ENCODE results near the gene KIR2DL3. TPM values are rescaled to one million over a fixed set of nuclear protein-coding genes. Genes with fewer than 3 reads are reported as not detected.
"Not testable (repeated sequence)": the region's sequence is repeated elsewhere in the genome, so short reads cannot be mapped to it uniquely, and the experiment has no call there.

Gene KIR2DL3
- total and polyA plus RNA-seq, 3 experiments from 2014 or later, result 0.29 to 5.2 TPM; not detected in 1

- H3K36me3 Mint-ChIP-seq; POLR2A ChIA-PET; H3K27ac ChIP-seq (ENCODE audit: low read depth, low read length); H3K36me3 ChIP-seq (ENCODE audit: insufficient read depth, low read length); H3K27me3 ChIP-seq (ENCODE audit: insufficient read depth, low read length, poor library complexity, severe bottlenecking); CTCF ChIA-PET; H3K27ac Mint-ChIP-seq; H3K9me3 Mint-ChIP-seq; H3K4me1 ChIP-seq (ENCODE audit: insufficient read depth, low read length); H3K27me3 Mint-ChIP-seq; H3K4me1 Mint-ChIP-seq; H3K4me3 Mint-ChIP-seq; H3K4me3 ChIP-seq (ENCODE audit: low read length); DNase-seq; H3K9me3 ChIP-seq (ENCODE audit: low read length): not testable (repeated sequence)
Measured at GRCh38 chr19:54750276-54750675, 12.0 kb downstream of the KIR2DL3 start.

- H3K9me3 Mint-ChIP-seq; H3K4me3 ChIP-seq (ENCODE audit: low read length); H3K27ac ChIP-seq (ENCODE audit: low read depth, low read length); DNase-seq; H3K36me3 ChIP-seq (ENCODE audit: insufficient read depth, low read length); H3K27me3 ChIP-seq (ENCODE audit: insufficient read depth, low read length, poor library complexity, severe bottlenecking); H3K36me3 Mint-ChIP-seq; H3K4me1 Mint-ChIP-seq; H3K4me1 ChIP-seq (ENCODE audit: insufficient read depth, low read length); H3K27me3 Mint-ChIP-seq; H3K9me3 ChIP-seq (ENCODE audit: low read length); H3K4me3 Mint-ChIP-seq; CTCF ChIA-PET; POLR2A ChIA-PET; H3K27ac Mint-ChIP-seq: not testable (repeated sequence)
Measured at GRCh38 chr19:54756204-54757110, 18.1 kb downstream of the KIR2DL3 start.

- H3K4me3 Mint-ChIP-seq; DNase-seq; H3K27ac Mint-ChIP-seq; H3K36me3 Mint-ChIP-seq; H3K27me3 ChIP-seq (ENCODE audit: insufficient read depth, low read length, poor library complexity, severe bottlenecking); H3K9me3 Mint-ChIP-seq; H3K27me3 Mint-ChIP-seq; H3K4me1 Mint-ChIP-seq; H3K27ac ChIP-seq (ENCODE audit: low read depth, low read length); H3K4me3 ChIP-seq (ENCODE audit: low read length); POLR2A ChIA-PET; H3K9me3 ChIP-seq (ENCODE audit: low read length); CTCF ChIA-PET; H3K4me1 ChIP-seq (ENCODE audit: insufficient read depth, low read length); H3K36me3 ChIP-seq (ENCODE audit: insufficient read depth, low read length): not testable (repeated sequence)
Measured at GRCh38 chr19:54758577-54758976, 20.3 kb downstream of the KIR2DL3 start.

- H3K27ac ChIP-seq (ENCODE audit: low read depth, low read length); H3K4me3 ChIP-seq (ENCODE audit: low read length); H3K27me3 ChIP-seq (ENCODE audit: insufficient read depth, low read length, poor library complexity, severe bottlenecking); H3K27me3 Mint-ChIP-seq; DNase-seq; CTCF ChIA-PET; H3K36me3 ChIP-seq (ENCODE audit: insufficient read depth, low read length); H3K9me3 Mint-ChIP-seq; H3K27ac Mint-ChIP-seq; H3K4me1 ChIP-seq (ENCODE audit: insufficient read depth, low read length); H3K9me3 ChIP-seq (ENCODE audit: low read length); POLR2A ChIA-PET; H3K36me3 Mint-ChIP-seq; H3K4me3 Mint-ChIP-seq; H3K4me1 Mint-ChIP-seq: not testable (repeated sequence)
Measured at GRCh38 chr19:54764219-54764618, 25.9 kb downstream of the KIR2DL3 start.

- H3K27ac Mint-ChIP-seq; H3K36me3 ChIP-seq (ENCODE audit: insufficient read depth, low read length); H3K4me3 ChIP-seq (ENCODE audit: low read length); H3K27ac ChIP-seq (ENCODE audit: low read depth, low read length); H3K9me3 Mint-ChIP-seq; POLR2A ChIA-PET; DNase-seq; H3K27me3 ChIP-seq (ENCODE audit: insufficient read depth, low read length, poor library complexity, severe bottlenecking); H3K4me1 ChIP-seq (ENCODE audit: insufficient read depth, low read length); H3K9me3 ChIP-seq (ENCODE audit: low read length); H3K4me1 Mint-ChIP-seq; H3K36me3 Mint-ChIP-seq; CTCF ChIA-PET; H3K4me3 Mint-ChIP-seq: not testable (repeated sequence)
- H3K27me3 Mint-ChIP-seq, result peaks cover 5 to 17% of the 10 kb centered on the region in 2 donors
Measured at GRCh38 chr19:54766464-54766863, 28.2 kb downstream of the KIR2DL3 start.

GRCh38 chr19:54769646-54770045 is 31.3 kb downstream of the KIR2DL3 start, which contains the start of gene KIR2DL1:
Gene KIR2DL1, plus strand, starts transcription at chr19:54769793. Its CDS starts 58 bp downstream, at chr19:54769851.
- H3K4me1 Mint-ChIP-seq; H3K9me3 Mint-ChIP-seq; DNase-seq; H3K4me1 ChIP-seq (ENCODE audit: insufficient read depth, low read length); CTCF ChIA-PET; H3K27ac Mint-ChIP-seq; H3K9me3 ChIP-seq (ENCODE audit: low read length); H3K27me3 ChIP-seq (ENCODE audit: insufficient read depth, low read length, poor library complexity, severe bottlenecking); H3K36me3 Mint-ChIP-seq; H3K27ac ChIP-seq (ENCODE audit: low read depth, low read length); H3K36me3 ChIP-seq (ENCODE audit: insufficient read depth, low read length); POLR2A ChIA-PET; H3K4me3 ChIP-seq (ENCODE audit: low read length): not testable (repeated sequence)
- Mint-ChIP-seq H3K27me3 (peaks cover 7 to 21% of the 10 kb centered on the region in 2 donors), H3K4me3 (peak within 1 kb of the TSS in 1 of 7 donors; percentile 24)

GRCh38 chr19:54770511-54770910 is 32.2 kb downstream of the KIR2DL3 start:
- H3K36me3 ChIP-seq (ENCODE audit: insufficient read depth, low read length); H3K27ac ChIP-seq (ENCODE audit: low read depth, low read length); H3K36me3 Mint-ChIP-seq; DNase-seq; H3K27me3 ChIP-seq (ENCODE audit: insufficient read depth, low read length, poor library complexity, severe bottlenecking); H3K4me3 ChIP-seq (ENCODE audit: low read length); H3K4me1 Mint-ChIP-seq; H3K9me3 Mint-ChIP-seq; POLR2A ChIA-PET; H3K9me3 ChIP-seq (ENCODE audit: low read length); H3K4me3 Mint-ChIP-seq; CTCF ChIA-PET; H3K4me1 ChIP-seq (ENCODE audit: insufficient read depth, low read length): not testable (repeated sequence)
- Mint-ChIP-seq H3K27ac (peak overlapping the region in 1 of 8 donors; percentile 58), H3K27me3 (peaks cover 7 to 22% of the 10 kb centered on the region in 2 donors)

- H3K4me3 Mint-ChIP-seq; H3K9me3 Mint-ChIP-seq; H3K27ac ChIP-seq (ENCODE audit: low read depth, low read length); H3K4me1 Mint-ChIP-seq; H3K36me3 ChIP-seq (ENCODE audit: insufficient read depth, low read length); POLR2A ChIA-PET; H3K9me3 ChIP-seq (ENCODE audit: low read length); DNase-seq; H3K4me1 ChIP-seq (ENCODE audit: insufficient read depth, low read length); H3K36me3 Mint-ChIP-seq; H3K4me3 ChIP-seq (ENCODE audit: low read length); H3K27me3 ChIP-seq (ENCODE audit: insufficient read depth, low read length, poor library complexity, severe bottlenecking); CTCF ChIA-PET: not testable (repeated sequence)
- H3K27me3 Mint-ChIP-seq, result peaks cover 7 to 24% of the 10 kb centered on the region in 2 donors
- peak overlapping the region in 1 of 8 donors; percentile 75 for H3K27ac Mint-ChIP-seq
Measured at GRCh38 chr19:54771018-54771960, 33.0 kb downstream of the KIR2DL3 start.
